ENCODE measurements around the gene FSTL5.
"Not testable (repeated sequence)": the region's sequence is repeated elsewhere in the genome, so short reads cannot be mapped to it uniquely, and the experiment has no call there.

The FSTL5 gene

DNA sequence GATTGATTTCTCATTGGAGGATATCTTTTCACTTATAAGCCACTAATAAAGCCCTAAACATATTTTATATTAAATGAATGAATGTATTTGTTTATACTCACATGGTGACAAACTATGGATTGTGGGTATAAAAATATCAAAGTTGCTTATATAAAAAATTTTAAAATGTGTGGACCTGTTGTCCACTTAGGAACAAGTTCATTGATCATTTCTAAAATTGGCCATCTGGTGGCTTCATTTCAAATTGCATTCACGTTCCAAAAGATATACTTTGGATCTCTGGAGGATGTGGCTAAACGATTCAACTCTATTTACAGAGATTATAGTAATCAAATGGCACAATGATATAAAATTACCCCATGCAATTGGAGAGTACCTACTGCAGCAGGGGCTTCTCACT, 32.5 kb downstream of the FSTL5 start:
- H3K36me3 ChIP-seq (ENCODE audit: insufficient read depth, insufficient read length, low read length), result no peaks in the 10 kb centered on the region
- TF ChIP-seq ZNF274 (IDR thresholded peaks at IDR 0.05; ENCODE audit: low read depth, low read length), result no peak
- no peak for TF ChIP-seq YY1 (IDR thresholded peaks at IDR 0.05; ENCODE audit: insufficient read depth, insufficient read length)
- TF ChIP-seq SUZ12 (IDR thresholded peaks at IDR 0.05; ENCODE audit: extremely low read depth, insufficient read depth, insufficient read length), result no peak
- H3K27me3 ChIP-seq (ENCODE audit: insufficient read depth, insufficient read length), result no peaks in the 10 kb centered on the region
- H3K4me1 ChIP-seq (ENCODE audit: insufficient read depth, insufficient read length), result no peaks in the 10 kb centered on the region
- H3K9me3 ChIP-seq (ENCODE audit: insufficient read depth, low read length), result no peaks in the 10 kb centered on the region
- no peak for DNase-seq (ENCODE audit: low read depth, low spot score)
- H3K4me3 ChIP-seq (ENCODE audit: insufficient read length, low read depth), result no peak overlapping the region
- H3K9ac ChIP-seq (ENCODE audit: insufficient read length, low read depth), result no peak overlapping the region

DNA sequence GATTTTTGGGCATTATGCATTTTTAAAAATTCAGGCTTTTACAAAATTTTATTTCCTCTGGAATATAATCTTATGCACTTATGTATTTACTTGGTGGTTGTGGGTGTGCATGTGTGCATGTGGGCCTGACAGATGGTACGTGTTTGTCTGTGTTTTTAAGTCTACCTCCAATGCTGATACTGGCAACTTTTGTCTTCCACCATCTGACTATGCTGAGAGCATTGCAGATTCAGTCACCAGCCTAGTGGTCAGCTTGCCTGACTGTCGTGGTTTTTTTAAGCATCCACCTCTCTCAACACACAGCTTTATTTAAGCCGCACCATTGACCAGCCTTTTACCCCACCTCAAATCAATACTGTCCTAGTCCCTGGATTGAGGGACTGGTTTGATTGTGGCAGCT, 37.1 kb downstream of the FSTL5 start:
- no peaks in the 10 kb centered on the region for H3K27me3 ChIP-seq (ENCODE audit: insufficient read depth, insufficient read length)
- TF ChIP-seq YY1 (IDR thresholded peaks at IDR 0.05; ENCODE audit: insufficient read depth, insufficient read length), result no peak
- no peak for TF ChIP-seq SUZ12 (IDR thresholded peaks at IDR 0.05; ENCODE audit: extremely low read depth, insufficient read depth, insufficient read length)
- TF ChIP-seq ZNF274 (IDR thresholded peaks at IDR 0.05; ENCODE audit: low read depth, low read length), result no peak
- H3K9ac ChIP-seq (ENCODE audit: insufficient read length, low read depth), result no peak overlapping the region
- no peaks in the 10 kb centered on the region for H3K36me3 ChIP-seq (ENCODE audit: insufficient read depth, insufficient read length, low read length)
- DNase-seq (ENCODE audit: low read depth, low spot score), result no peak
- no peak overlapping the region for H3K4me3 ChIP-seq (ENCODE audit: insufficient read length, low read depth)
- no peaks in the 10 kb centered on the region for H3K4me1 ChIP-seq (ENCODE audit: insufficient read depth, insufficient read length)
- H3K9me3 ChIP-seq (ENCODE audit: insufficient read depth, low read length), result no peaks in the 10 kb centered on the region

DNA sequence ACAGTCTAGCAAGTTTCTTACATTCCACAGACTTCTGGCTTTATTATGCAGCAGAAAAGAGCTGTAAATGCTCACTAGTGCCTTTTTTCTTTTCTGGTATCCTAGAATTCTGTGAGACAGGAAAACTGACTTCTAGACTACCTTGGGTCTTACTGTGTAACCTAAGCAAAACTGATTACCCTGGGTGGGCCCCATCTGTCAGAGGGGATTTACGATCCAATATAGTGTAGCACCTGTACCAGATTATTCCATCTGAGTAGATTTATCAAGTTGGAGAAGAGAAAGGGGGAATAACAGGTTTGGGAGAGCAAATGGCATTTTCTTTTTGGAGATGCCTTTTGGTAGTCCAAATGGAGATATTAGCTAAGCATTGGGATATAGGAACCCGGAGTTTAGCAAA, 46.7 kb downstream of the FSTL5 start:
- H3K4me1 ChIP-seq (ENCODE audit: insufficient read depth, insufficient read length), result peaks cover 3% of the 10 kb centered on the region
- no peak overlapping the region for H3K4me3 ChIP-seq (ENCODE audit: insufficient read length, low read depth)
- no peaks in the 10 kb centered on the region for H3K27me3 ChIP-seq (ENCODE audit: insufficient read depth, insufficient read length)
- H3K9me3 ChIP-seq (ENCODE audit: insufficient read depth, low read length), result no peaks in the 10 kb centered on the region
- no peaks in the 10 kb centered on the region for H3K36me3 ChIP-seq (ENCODE audit: insufficient read depth, insufficient read length, low read length)
- TF ChIP-seq YY1 (IDR thresholded peaks at IDR 0.05; ENCODE audit: insufficient read depth, insufficient read length) (no peak), ZNF274 (IDR thresholded peaks at IDR 0.05; ENCODE audit: low read depth, low read length) (no peak), SUZ12 (IDR thresholded peaks at IDR 0.05; ENCODE audit: extremely low read depth, insufficient read depth, insufficient read length) (no peak)
- H3K9ac ChIP-seq (ENCODE audit: insufficient read length, low read depth), result no peak overlapping the region
- DNase-seq (ENCODE audit: low read depth, low spot score), result no peak

DNA sequence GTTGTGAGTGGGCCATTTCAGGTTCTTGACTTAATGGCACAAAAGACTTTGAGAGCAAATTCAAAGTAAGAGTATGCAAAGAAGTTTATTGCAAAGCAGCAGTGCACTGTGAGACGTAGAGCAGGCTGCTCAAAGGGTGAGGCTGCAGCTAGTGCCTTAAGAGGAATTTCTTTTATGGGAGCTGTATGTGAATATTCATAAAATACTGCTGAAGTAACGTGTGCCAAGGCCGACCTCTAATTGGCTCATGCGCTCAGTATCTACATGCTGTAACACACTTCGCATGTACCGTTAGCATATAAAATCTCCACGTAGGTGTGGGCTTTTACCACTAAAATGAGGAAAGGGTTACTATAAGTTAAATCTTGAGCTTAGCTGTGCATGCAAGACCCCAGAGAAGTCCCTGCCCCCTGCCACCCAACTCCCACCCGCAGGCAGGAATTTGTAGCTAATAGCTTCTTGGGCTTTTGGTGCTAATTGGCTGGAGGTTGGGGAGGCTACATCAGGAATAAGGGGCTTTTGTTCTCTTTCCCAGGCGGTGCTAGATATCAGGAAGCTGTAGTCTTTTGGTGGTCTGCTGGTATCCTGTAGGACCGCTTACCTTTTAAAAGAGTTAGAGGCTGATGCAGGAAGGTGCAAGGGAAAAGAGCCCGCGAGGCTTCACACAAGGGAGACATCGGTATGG, 47.6 kb downstream of the FSTL5 start:
- Histone ChIP-seq H3K36me3 (ENCODE audit: insufficient read depth, insufficient read length, low read length) (no peaks in the 10 kb centered on the region), H3K9ac (ENCODE audit: insufficient read length, low read depth) (no peak overlapping the region), H3K4me1 (ENCODE audit: insufficient read depth, insufficient read length) (peaks cover 3% of the 10 kb centered on the region), H3K9me3 (ENCODE audit: insufficient read depth, low read length) (no peaks in the 10 kb centered on the region), H3K4me3 (ENCODE audit: insufficient read length, low read depth) (no peak overlapping the region), H3K27me3 (ENCODE audit: insufficient read depth, insufficient read length) (no peaks in the 10 kb centered on the region)
- DNase-seq (ENCODE audit: low read depth, low spot score), result no peak
- TF ChIP-seq ZNF274 (IDR thresholded peaks at IDR 0.05; ENCODE audit: low read depth, low read length), result no peak
- no peak for TF ChIP-seq SUZ12 (IDR thresholded peaks at IDR 0.05; ENCODE audit: extremely low read depth, insufficient read depth, insufficient read length)
- no peak for TF ChIP-seq YY1 (IDR thresholded peaks at IDR 0.05; ENCODE audit: insufficient read depth, insufficient read length)

DNA sequence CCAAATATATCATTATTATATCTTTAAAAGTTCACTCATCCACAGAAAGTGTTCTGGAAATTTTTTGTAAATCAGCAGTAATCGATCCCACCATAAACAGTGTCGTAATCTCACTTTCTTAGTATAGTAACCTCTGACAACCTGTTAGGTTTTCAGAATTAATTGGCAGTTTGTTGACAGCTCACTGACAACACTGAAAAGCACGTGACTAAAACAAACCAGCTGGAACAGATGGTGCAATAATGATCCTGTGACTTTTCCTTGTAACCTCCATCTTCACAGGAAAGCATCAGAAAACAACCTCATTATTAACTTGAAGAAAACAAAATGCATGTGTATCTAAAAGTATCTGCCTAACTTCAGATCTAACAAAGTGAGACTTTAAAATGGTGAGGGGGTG, 48.5 kb downstream of the FSTL5 start:
- Histone ChIP-seq H3K27me3 (ENCODE audit: insufficient read depth, insufficient read length) (no peaks in the 10 kb centered on the region), H3K4me1 (ENCODE audit: insufficient read depth, insufficient read length) (peaks cover 3% of the 10 kb centered on the region), H3K9ac (ENCODE audit: insufficient read length, low read depth) (no peak overlapping the region), H3K36me3 (ENCODE audit: insufficient read depth, insufficient read length, low read length) (no peaks in the 10 kb centered on the region), H3K9me3 (ENCODE audit: insufficient read depth, low read length) (no peaks in the 10 kb centered on the region), H3K4me3 (ENCODE audit: insufficient read length, low read depth) (no peak overlapping the region)
- no peak for DNase-seq (ENCODE audit: low read depth, low spot score)
- TF ChIP-seq YY1 (IDR thresholded peaks at IDR 0.05; ENCODE audit: insufficient read depth, insufficient read length), result no peak
- no peak for TF ChIP-seq ZNF274 (IDR thresholded peaks at IDR 0.05; ENCODE audit: low read depth, low read length)
- no peak for TF ChIP-seq SUZ12 (IDR thresholded peaks at IDR 0.05; ENCODE audit: extremely low read depth, insufficient read depth, insufficient read length)

DNA sequence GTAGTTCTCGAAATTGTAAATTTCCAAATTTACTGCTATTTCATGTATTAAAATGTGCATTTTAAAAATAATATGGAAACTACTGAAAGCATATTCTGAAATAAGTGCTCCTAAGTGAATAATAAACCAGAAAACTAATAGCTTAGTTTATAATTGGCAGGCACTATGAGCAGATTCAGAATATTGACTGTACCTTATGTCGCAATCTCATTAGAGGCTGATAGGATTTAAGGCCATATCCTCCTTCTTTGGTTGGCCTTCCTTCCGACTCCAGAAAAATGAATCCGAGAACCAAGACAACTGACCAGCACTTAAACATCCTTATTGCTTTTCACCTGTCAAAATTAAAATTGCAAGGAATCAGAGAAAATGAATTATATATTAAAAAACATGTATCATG, 52.7 kb downstream of the FSTL5 start:
- no peaks in the 10 kb centered on the region for H3K36me3 ChIP-seq (ENCODE audit: insufficient read depth, insufficient read length, low read length)
- DNase-seq (ENCODE audit: low read depth, low spot score), result no peak
- peaks cover under 1% of the 10 kb centered on the region for H3K4me1 ChIP-seq (ENCODE audit: insufficient read depth, insufficient read length)
- no peaks in the 10 kb centered on the region for H3K27me3 ChIP-seq (ENCODE audit: insufficient read depth, insufficient read length)
- H3K9ac ChIP-seq (ENCODE audit: insufficient read length, low read depth), result no peak overlapping the region
- no peak for TF ChIP-seq SUZ12 (IDR thresholded peaks at IDR 0.05; ENCODE audit: extremely low read depth, insufficient read depth, insufficient read length)
- no peak for TF ChIP-seq YY1 (IDR thresholded peaks at IDR 0.05; ENCODE audit: insufficient read depth, insufficient read length)
- TF ChIP-seq ZNF274 (IDR thresholded peaks at IDR 0.05; ENCODE audit: low read depth, low read length), result no peak
- H3K9me3 ChIP-seq (ENCODE audit: insufficient read depth, low read length), result no peaks in the 10 kb centered on the region
- H3K4me3 ChIP-seq (ENCODE audit: insufficient read length, low read depth), result no peak overlapping the region

DNA sequence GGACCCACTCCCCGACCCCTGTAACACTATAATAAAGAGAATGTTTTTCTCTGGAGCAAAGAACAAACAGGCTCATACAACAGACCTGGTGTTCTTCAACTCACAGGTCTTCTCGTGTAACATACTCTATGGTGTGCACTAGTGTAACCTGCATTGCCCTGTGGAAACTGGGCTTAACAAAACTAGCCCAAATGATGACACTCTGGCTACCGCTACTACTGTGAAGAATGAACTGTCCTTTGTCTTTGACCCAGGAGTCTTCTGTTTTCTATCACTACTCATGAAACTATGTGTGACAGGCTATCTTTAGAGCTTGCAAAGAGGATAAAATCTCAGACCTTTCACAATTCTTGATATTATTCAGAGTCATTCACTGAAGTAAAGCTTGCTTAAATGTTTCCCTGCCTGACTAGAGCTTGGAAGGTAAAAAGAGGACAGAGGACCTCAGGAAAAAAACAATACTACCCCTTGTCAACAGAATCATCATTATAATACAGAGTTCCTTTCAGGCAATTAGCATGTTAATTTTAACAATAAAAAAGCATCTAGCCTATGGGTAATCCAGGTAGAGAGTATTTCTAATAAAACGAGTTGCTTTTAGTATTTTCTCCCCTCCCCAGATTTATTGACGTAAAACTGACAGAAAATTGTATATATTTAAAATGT, 59.2 kb downstream of the FSTL5 start:
- peak; percentile 11 for DNase-seq (ENCODE audit: low read depth, low spot score)
- Histone ChIP-seq H3K27me3 (ENCODE audit: insufficient read depth, insufficient read length) (no peaks in the 10 kb centered on the region), H3K4me1 (ENCODE audit: insufficient read depth, insufficient read length) (no peaks in the 10 kb centered on the region), H3K9me3 (ENCODE audit: insufficient read depth, low read length) (no peaks in the 10 kb centered on the region), H3K36me3 (ENCODE audit: insufficient read depth, insufficient read length, low read length) (no peaks in the 10 kb centered on the region), H3K9ac (ENCODE audit: insufficient read length, low read depth) (no peak overlapping the region), H3K4me3 (ENCODE audit: insufficient read length, low read depth) (no peak overlapping the region)
- no peak for TF ChIP-seq YY1 (IDR thresholded peaks at IDR 0.05; ENCODE audit: insufficient read depth, insufficient read length)
- no peak for TF ChIP-seq ZNF274 (IDR thresholded peaks at IDR 0.05; ENCODE audit: low read depth, low read length)
- TF ChIP-seq SUZ12 (IDR thresholded peaks at IDR 0.05; ENCODE audit: extremely low read depth, insufficient read depth, insufficient read length), result no peak

DNA sequence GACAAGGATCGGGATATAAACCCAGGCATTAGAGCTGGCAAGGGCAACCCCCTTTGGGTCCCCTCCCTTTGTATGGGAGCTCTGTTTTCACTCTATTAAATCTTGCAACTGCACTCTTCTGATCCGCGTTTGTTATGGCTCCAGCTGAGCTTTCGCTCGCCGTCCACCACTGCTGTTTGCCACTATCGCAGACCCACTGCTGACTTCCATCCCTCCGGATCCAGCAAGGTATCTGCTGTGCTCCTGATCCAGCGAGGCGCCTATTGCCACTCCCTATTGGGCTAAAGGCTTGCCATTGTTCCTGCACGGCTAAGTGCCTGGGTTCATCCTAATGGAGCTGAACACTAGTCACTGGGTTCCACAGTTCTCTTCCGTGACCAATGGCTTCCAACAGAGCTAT, 59.9 kb downstream of the FSTL5 start:
- not testable (repeated sequence) for H3K27me3 ChIP-seq (ENCODE audit: insufficient read depth, insufficient read length); H3K9ac ChIP-seq (ENCODE audit: insufficient read length, low read depth); H3K9me3 ChIP-seq (ENCODE audit: insufficient read depth, low read length)

More for the DNA sequence above, 59.9 kb downstream of the FSTL5 start:
- not testable (repeated sequence) for H3K4me3 ChIP-seq (ENCODE audit: insufficient read length, low read depth); DNase-seq (ENCODE audit: low read depth, low spot score); H3K4me1 ChIP-seq (ENCODE audit: insufficient read depth, insufficient read length); H3K36me3 ChIP-seq (ENCODE audit: insufficient read depth, insufficient read length, low read length)
